C4-2B (cell line): Measurements from ENCODE around the gene DGCR8.

Experiments
- H3K27ac ChIP-seq: fragments of 450-650 bp; 2 replicates; pipeline ENCODE4 v1.5.1; 2017
- CTCF ChIP-seq: fragments of 450-650 bp; conservative IDR thresholded peaks from 2 replicates; pipeline ENCODE4 v1.5.1; 2017; ENCODE audit warnings: mild to moderate bottlenecking
- ZFX ChIP-seq: fragments of 450-650 bp; IDR thresholded peaks from 2 replicates; pipeline ENCODE4 v1.6.1; 2017

Gene DGCR8

GRCh38 chr22:20148414-20148813, 68.4 kb downstream of the DGCR8 start:
- no peak overlapping the region for H3K27ac ChIP-seq
- TF ChIP-seq CTCF (no peak), ZFX (no peak)

GRCh38 chr22:20149257-20150250, 69.5 kb downstream of the DGCR8 start:
- no peak for TF ChIP-seq CTCF
- TF ChIP-seq ZFX, result no peak
- no peak overlapping the region for H3K27ac ChIP-seq

GRCh38 chr22:20150381-20151275, 70.6 kb downstream of the DGCR8 start, which contains the start of gene CCDC188:
CCDC188 (minus strand) TSS chr22:20151055; CDS start chr22:20150986, 69 bp downstream.
- TF ChIP-seq ZFX (no peak), CTCF (no peak)
- no peak within 1 kb of the TSS for H3K27ac ChIP-seq

GRCh38 chr22:20151276-20151588, 71.2 kb downstream of the DGCR8 start:
- H3K27ac ChIP-seq, result no peak overlapping the region
- TF ChIP-seq CTCF (no peak), ZFX (no peak)

GRCh38 chr22:20152464-20152890, 72.4 kb downstream of the DGCR8 start:
- TF ChIP-seq ZFX, result no peak
- TF ChIP-seq CTCF, result no peak
- H3K27ac ChIP-seq, result no peak overlapping the region

- H3K27ac ChIP-seq, result no peak overlapping the region
- no peak for TF ChIP-seq ZFX
- TF ChIP-seq CTCF, result no peak
Measured at GRCh38 chr22:20153945-20154344, 73.9 kb downstream of the DGCR8 start.

- TF ChIP-seq ZFX (no peak), CTCF (no peak; the same call in 1 of the 2 replicates)
- no peak overlapping the region for H3K27ac ChIP-seq
Measured at GRCh38 chr22:20154602-20155187, 74.7 kb downstream of the DGCR8 start.
